ENCODE data around the gene DNASE2.
A peak's percentile ranks its signal among the peaks of the same experiment; 100 is the strongest.

Gene DNASE2

GRCh38 chr19:12873891-12874745 lies 7.1 kb downstream of the DNASE2 start:
- H3K9me3 Mint-ChIP-seq = no peaks in the 10 kb centered on the region
- no peak for DNase-seq (ENCODE audit: low spot score in 2 of 2)
- peaks cover 8% of the 10 kb centered on the region for H3K4me1 Mint-ChIP-seq
- no peak overlapping the region for H3K27ac Mint-ChIP-seq
- H3K36me3 Mint-ChIP-seq = peaks cover 37% of the 10 kb centered on the region
- peak overlapping the region; percentile 58 for H3K4me3 Mint-ChIP-seq
- no peak for ATAC-seq

GRCh38 chr19:12872941-12873890 lies 8.0 kb downstream of the DNASE2 start:
- H3K36me3 Mint-ChIP-seq = peaks cover 28% of the 10 kb centered on the region
- no peak overlapping the region for H3K27ac Mint-ChIP-seq
- H3K4me1 Mint-ChIP-seq = peaks cover 8% of the 10 kb centered on the region
- peak; percentile 77 for ATAC-seq
- peak overlapping the region; percentile 58 for H3K4me3 Mint-ChIP-seq
- DNase-seq (ENCODE audit: low spot score in 2 of 2) = peak in 1 of 2 donors; percentile 78
- no peaks in the 10 kb centered on the region for H3K9me3 Mint-ChIP-seq

DNA sequence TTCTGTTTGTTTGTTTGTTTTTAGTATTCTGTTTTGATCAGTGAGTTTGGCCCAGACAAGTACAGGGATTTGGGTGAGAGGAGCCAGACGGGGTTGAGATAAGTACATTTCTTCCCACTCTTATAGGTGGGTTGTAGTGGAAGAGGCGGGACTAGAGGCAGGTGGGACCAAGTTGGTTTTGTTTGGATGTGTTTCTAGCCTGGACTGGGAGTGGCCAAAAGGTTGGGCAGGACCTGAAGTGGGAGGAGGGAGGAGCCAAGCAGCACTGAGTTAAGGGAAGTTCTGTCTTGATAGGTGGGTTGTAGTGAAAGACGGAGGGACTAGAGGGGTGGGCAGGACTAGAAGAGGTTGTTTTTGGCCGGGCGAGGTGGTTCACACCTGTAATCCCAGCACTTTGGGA lies 9.0 kb downstream of the DNASE2 start:
- H3K4me3 Mint-ChIP-seq = no peak overlapping the region
- H3K27ac Mint-ChIP-seq = no peak overlapping the region
- no peak for ATAC-seq

DNA sequence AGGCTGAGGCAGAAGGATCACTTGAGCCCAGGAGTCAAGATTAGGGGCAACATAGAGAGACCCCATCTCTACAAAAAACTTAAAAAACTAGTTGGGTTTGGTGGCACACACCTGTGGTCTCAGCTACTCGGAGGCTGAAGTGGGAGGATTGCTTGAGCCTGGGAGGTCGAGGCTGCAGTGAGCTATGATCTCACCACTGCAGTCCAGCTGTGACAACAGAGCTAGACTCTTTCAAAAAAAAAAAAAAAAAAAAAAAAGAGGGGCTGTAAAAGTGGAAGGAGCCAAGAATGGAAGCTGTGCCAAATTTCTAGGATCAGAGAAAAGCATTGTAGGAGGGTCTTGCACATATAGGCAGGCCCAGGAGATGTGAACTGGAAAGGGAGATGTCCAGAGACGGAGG lies 9.6 kb downstream of the DNASE2 start:
- no peak for ATAC-seq
- peaks cover 15% of the 10 kb centered on the region for H3K4me1 Mint-ChIP-seq
- H3K27ac Mint-ChIP-seq = no peak overlapping the region
- H3K9me3 Mint-ChIP-seq = no peaks in the 10 kb centered on the region
- H3K4me3 Mint-ChIP-seq = no peak overlapping the region
- no peak for DNase-seq (ENCODE audit: low spot score in 2 of 2)
- H3K36me3 Mint-ChIP-seq = peaks cover 13% of the 10 kb centered on the region

More for the DNA sequence above, 9.0 kb downstream of the DNASE2 start:
- H3K4me1 Mint-ChIP-seq = peaks cover 9% of the 10 kb centered on the region
- peaks cover 18% of the 10 kb centered on the region for H3K36me3 Mint-ChIP-seq
- H3K9me3 Mint-ChIP-seq = no peaks in the 10 kb centered on the region
- DNase-seq (ENCODE audit: low spot score in 2 of 2) = no peak

DNA sequence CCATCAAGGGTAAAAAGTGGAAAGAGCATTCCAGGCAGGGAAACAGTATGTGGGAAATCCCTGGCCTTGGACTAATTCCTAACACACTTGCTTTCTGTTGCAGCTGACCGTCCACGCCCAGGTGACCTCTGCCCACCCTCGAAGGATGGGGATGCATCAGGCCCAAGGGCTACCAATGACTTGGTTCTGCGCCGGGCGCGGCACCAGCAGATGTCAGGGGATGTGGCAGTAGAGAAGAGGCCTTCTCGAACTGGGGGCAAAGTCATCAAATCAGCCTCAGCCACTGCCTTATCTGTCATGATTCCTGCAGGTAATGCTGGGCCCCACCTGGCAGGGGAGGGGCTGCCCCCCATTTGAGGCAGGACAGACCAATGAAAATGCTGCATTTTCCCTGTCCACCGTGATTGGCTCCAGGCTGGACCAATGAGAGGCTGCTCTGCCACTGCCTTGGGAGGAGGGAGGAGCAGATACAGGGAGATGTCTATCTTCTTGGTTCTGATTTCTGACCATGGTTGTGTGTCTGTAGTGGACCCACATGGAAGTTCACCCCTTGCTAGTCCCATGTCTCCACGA lies 12.6 kb downstream of the DNASE2 start:
- H3K4me3 Mint-ChIP-seq = no peak overlapping the region
- H3K27ac Mint-ChIP-seq = no peak overlapping the region
- DNase-seq (ENCODE audit: low spot score in 2 of 2) = no peak
- peak; percentile 4 for ATAC-seq
- H3K4me1 Mint-ChIP-seq = peaks cover 20% of the 10 kb centered on the region
- no peaks in the 10 kb centered on the region for H3K9me3 Mint-ChIP-seq
- H3K36me3 Mint-ChIP-seq = peaks cover 6% of the 10 kb centered on the region

GRCh38 chr19:12867120-12868099 lies 13.8 kb downstream of the DNASE2 start:
- Mint-ChIP-seq H3K4me3 (peak overlapping the region; percentile 58), H3K4me1 (peaks cover 19% of the 10 kb centered on the region), H3K36me3 (no peaks in the 10 kb centered on the region), H3K9me3 (no peaks in the 10 kb centered on the region), H3K27ac (no peak overlapping the region)
- ATAC-seq = peak; percentile 62
- DNase-seq (ENCODE audit: low spot score in 2 of 2) = peak; percentile 38 to 85

- peaks cover 13% of the 10 kb centered on the region for H3K4me1 Mint-ChIP-seq
- H3K4me3 Mint-ChIP-seq = peak overlapping the region; percentile 58
Measured at GRCh38 chr19:12866416-12867119, 14.7 kb downstream of the DNASE2 start.

GRCh38 chr19:12865746-12866415 lies 15.4 kb downstream of the DNASE2 start:
- Mint-ChIP-seq H3K4me1 (peaks cover 13% of the 10 kb centered on the region), H3K9me3 (no peaks in the 10 kb centered on the region), H3K4me3 (no peak overlapping the region), H3K27ac (no peak overlapping the region), H3K36me3 (no peaks in the 10 kb centered on the region)
- DNase-seq (ENCODE audit: low spot score in 2 of 2) = no peak
- no peak for ATAC-seq

More at GRCh38 chr19:12866416-12867119, 14.7 kb downstream of the DNASE2 start:
- Mint-ChIP-seq H3K36me3 (no peaks in the 10 kb centered on the region), H3K9me3 (no peaks in the 10 kb centered on the region), H3K27ac (no peak overlapping the region)
- no peak for DNase-seq (ENCODE audit: low spot score in 2 of 2)
- ATAC-seq = no peak

- H3K4me1 Mint-ChIP-seq = peaks cover 13% of the 10 kb centered on the region
- ATAC-seq = no peak
- no peak overlapping the region for H3K27ac Mint-ChIP-seq
- H3K4me3 Mint-ChIP-seq = no peak overlapping the region
- H3K36me3 Mint-ChIP-seq = no peaks in the 10 kb centered on the region
- no peaks in the 10 kb centered on the region for H3K9me3 Mint-ChIP-seq
- no peak for DNase-seq (ENCODE audit: low spot score in 2 of 2)
Measured at GRCh38 chr19:12864721-12865715, 16.2 kb downstream of the DNASE2 start.

DNA sequence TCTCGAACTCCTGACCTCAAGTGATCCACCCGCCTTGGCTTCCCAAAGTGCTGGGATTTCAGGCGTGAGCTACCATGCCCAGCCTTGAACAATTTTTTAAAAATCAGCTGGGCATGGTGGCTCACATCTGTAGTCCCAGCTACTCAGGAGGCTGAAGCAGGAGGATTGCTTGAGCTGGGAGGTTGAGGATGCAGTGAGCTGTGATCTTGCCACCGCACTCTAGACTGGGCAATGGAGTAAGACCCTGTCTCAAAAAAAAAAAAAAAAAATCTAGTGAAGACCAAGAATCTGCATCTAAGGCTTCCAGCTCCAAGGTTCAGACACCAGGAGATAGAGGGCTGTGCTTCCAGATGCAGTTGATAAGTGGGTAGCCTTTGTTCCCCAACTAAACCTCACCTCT lies 17.1 kb downstream of the DNASE2 start:
- no peaks in the 10 kb centered on the region for H3K9me3 Mint-ChIP-seq
- H3K4me3 Mint-ChIP-seq = no peak overlapping the region
- H3K4me1 Mint-ChIP-seq = peaks cover 13% of the 10 kb centered on the region
- ATAC-seq = no peak
- H3K36me3 Mint-ChIP-seq = no peaks in the 10 kb centered on the region
- H3K27ac Mint-ChIP-seq = no peak overlapping the region
- no peak for DNase-seq (ENCODE audit: low spot score in 2 of 2)

DNA sequence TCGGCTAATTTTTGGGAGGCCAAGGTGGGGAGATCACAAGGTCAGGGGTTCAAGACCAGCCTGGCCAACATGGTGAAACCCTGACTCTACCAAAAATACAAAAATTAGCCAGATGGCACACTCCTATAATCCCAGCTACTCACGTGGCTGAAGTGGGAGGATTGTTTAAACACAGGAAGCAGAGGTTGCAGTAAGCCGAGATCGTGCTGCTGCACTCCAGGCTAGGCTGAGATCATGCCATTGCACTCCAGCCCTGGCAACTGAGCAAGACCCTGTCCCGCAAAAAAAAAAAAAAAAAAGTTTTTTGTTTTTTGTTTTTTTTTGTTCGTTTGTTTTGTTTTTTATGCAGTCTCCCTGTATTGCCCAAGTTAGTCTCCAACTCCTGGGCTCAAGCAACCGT lies 21.7 kb downstream of the DNASE2 start:
- Mint-ChIP-seq H3K27ac (no peak overlapping the region), H3K4me3 (no peak overlapping the region), H3K4me1 (no peaks in the 10 kb centered on the region), H3K36me3 (no peaks in the 10 kb centered on the region), H3K9me3 (peaks cover 2% of the 10 kb centered on the region)
- ATAC-seq (no peak), DNase-seq (ENCODE audit: low spot score in 2 of 2) (no peak)

GRCh38 chr19:12858041-12858928 lies 23.0 kb downstream of the DNASE2 start:
- DNase-seq (ENCODE audit: low spot score in 2 of 2) (no peak), ATAC-seq (no peak)
- Mint-ChIP-seq H3K4me1 (no peaks in the 10 kb centered on the region), H3K36me3 (no peaks in the 10 kb centered on the region), H3K27ac (no peak overlapping the region), H3K4me3 (no peak overlapping the region), H3K9me3 (peaks cover 2% of the 10 kb centered on the region)
